Right atrium auricular region (tissue), 2 donors: ENCODE data around the gene PYGO2. TPM values are rescaled to one million over a fixed set of nuclear protein-coding genes. Genes with fewer than 3 reads are reported as not detected.

ENCODE experiments used
- DNase-seq: peaks from one replicate; pipeline ENCODE4 v3.0.0-alpha.2; 2019; ENCODE audit warnings: low spot score
- H3K27ac ChIP-seq, 2 donors: fragments of 200-600 bp; sonication (generic); 1 replicate in 1 of 2; 2 replicates in 1 of 2; pipeline ENCODE4 v1.5.1; 2016 to 2019
- H3K27me3 ChIP-seq, 2 donors: fragments of 200-600 bp; sonication (generic); one replicate each; pipeline versions ENCODE4 v1.5.1 to v1.6.0; 2017 to 2019
- H3K36me3 ChIP-seq: fragments of 200-600 bp; sonication (generic); one replicate; pipeline ENCODE4 v1.5.1; 2016
- H3K4me1 ChIP-seq, 2 donors: fragments of 200-600 bp; sonication (generic); one replicate each; pipeline versions ENCODE4 v1.5.1 to v1.6.0; 2017 to 2019
- H3K4me3 ChIP-seq, 2 donors: fragments of 200-600 bp; sonication (generic); 1 replicate in 1 of 2; 2 replicates in 1 of 2; pipeline ENCODE4 v1.5.1; 2017 to 2019; ENCODE audit warnings: mild to moderate bottlenecking in 1 of 2, moderate library complexity in 1 of 2
- H3K9me3 ChIP-seq, 2 donors: fragments of 200-600 bp; sonication (generic); one replicate each; pipeline ENCODE4 v1.5.1; 2019
- CTCF ChIP-seq, 2 donors: fragments of 200-600 bp; sonication (generic); IDR thresholded peaks; one replicate each; pipeline ENCODE4 v1.5.1; 2019; ENCODE audit warnings: antibody characterized with exemption in 2 of 2
- total RNA-seq, 2 donors: library from RNA; depleted of rRNA; stranded (reverse); fragments of >200 nt; gene quantifications; one replicate each; pipeline ENCODE4 v1.1.0, GENCODE V29; 2016

The PYGO2 gene
- total RNA-seq, 2 donors from 2014 or later, result 13.9 to 18.4 TPM

DNA sequence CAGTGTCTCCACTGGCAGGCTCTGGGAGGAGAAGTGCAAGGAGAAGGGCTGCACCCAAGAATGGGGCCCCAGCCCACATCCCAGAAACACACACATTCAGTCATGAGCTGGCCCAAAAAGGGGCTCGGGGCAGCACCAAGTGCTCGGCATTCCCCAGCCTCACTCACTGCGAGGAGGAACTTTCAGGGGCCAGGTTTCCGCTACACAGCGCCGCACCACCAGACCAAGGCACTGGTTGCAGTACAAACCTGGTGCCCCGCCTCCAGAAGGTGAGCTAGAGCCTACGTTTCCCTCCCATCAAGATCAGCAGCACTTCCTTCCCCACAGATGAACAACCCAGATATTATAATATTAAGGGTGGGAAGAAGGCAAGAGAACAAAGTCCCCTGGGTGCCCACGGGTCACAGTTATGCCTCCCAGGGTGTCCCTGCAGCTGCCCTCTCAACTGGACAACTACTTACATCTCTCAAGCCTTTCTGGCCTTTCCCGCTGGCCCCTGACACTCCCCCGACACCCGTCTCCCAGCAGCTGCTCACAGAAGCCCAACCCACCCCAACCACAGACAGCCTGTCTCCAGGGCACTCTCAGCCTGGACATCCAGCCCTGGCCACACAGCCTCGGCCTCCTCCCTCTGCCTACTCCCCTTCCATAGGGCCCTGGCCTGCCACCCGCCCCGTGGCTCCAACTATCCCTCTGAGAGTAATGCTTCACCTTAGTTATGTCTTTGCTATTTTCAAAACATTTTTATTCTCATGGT, 9.5 kb downstream of the PYGO2 start:
- Histone ChIP-seq H3K4me3 (no peak overlapping the region), H3K9me3 (no peaks in the 10 kb centered on the region), H3K27ac (no peak overlapping the region), H3K27me3 (no peaks in the 10 kb centered on the region), H3K4me1 (peaks cover 0 to 44% of the 10 kb centered on the region in 2 donors), H3K36me3 (peaks cover 16% of the 10 kb centered on the region)
- DNase-seq, result no peak
- no peak for TF ChIP-seq CTCF (IDR thresholded peaks at IDR 0.05)

- H3K9me3 ChIP-seq, result no peaks in the 10 kb centered on the region
- TF ChIP-seq CTCF (IDR thresholded peaks at IDR 0.05), result no peak
- no peak overlapping the region for H3K4me3 ChIP-seq
- peaks cover 22% of the 10 kb centered on the region for H3K36me3 ChIP-seq
- no peak for DNase-seq
- peaks cover 0 to 30% of the 10 kb centered on the region in 2 donors for H3K4me1 ChIP-seq
- no peak overlapping the region for H3K27ac ChIP-seq
- H3K27me3 ChIP-seq, result no peaks in the 10 kb centered on the region
Observed at GRCh38 chr1:154948079-154948478, 13.5 kb downstream of the PYGO2 start.

DNA sequence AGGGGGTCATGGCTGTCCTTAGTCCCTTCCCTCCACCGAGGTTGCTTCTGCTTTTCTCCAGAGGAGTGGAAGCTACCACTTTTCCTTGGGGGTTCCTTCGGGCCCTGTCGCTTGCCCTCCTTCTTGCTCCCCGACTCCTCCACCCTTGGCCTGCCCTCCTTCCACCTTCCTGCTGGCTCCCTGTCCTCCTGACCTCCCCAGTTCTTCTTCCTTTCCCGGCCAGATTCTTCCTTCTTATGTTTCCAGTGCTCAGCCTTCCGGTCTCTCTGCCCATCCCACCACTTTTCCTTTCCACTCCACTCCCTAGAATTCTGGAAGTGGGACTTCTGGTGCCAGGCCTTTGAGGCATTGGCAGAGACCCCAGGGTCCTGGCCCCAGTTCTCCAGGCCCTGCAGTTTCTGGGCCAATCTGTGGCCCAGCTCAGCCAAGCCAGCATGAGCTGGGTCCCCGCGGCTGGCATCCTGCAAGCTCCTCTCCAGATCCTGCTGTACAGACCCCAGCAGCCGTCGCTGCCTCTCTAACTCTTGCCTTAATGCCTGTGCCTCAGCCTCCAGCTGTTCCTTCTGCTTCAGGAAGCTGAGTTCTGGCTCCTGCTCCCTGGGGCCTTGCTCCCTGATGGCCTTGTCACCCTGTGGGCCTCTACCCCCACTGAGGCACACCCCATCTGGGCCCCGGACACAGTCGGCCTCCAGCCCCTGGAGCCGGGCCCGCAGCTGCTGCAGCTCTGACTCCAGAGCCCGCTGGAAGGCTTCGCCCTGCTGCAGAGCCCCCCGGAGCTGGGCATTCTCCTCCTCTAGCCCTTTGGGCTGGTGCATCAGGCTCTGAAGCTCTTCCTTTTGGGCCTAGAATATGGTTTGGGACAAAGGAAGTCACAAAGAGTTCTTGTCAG, 15.4 kb downstream of the PYGO2 start:
- Histone ChIP-seq H3K27me3 (no peaks in the 10 kb centered on the region), H3K4me3 (no peak overlapping the region), H3K9me3 (no peaks in the 10 kb centered on the region), H3K36me3 (peaks cover 19% of the 10 kb centered on the region), H3K4me1 (peaks cover 0 to 32% of the 10 kb centered on the region in 2 donors), H3K27ac (no peak overlapping the region)
- no peak for DNase-seq
- no peak for TF ChIP-seq CTCF (IDR thresholded peaks at IDR 0.05)

DNA sequence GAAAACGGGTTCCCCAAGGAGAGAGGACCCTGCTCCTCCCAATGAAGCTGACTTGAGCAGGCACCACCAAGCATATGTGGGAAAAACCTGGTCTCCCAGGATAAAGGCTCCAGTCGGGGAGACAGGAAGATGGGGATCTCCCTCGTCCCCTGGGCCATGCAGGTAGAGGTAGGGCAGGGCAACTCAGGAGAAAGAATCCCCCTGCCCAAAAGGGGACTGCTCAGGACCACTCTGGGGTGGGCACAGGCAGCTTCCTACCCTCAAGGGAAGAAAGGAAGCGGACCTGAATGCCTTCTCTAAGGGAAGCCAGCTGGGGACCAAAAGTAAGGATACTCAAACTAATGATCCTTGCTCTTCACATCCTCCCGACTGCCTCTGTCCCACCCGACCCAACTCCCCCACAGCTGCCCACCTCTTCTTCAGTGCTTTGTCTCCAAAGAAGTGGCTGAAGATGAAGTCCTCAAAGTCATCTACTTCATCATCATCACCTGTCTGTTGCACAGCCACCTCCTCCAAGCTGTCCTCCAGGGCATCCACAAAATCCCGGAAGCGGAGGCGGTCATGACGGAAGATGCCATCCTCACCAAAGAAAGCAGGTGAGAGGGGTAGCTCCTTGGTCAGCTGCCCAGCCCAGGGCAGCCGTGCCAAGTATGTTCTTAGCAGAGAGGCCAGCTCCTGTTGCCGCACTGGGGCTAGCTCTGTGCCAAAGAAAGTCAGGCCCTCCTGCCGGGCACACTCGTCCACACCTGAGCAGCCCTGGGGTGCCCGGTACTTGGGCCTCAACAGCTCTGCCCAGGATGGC, 16.2 kb downstream of the PYGO2 start:
- H3K27me3 ChIP-seq, result no peaks in the 10 kb centered on the region
- peaks cover 15% of the 10 kb centered on the region for H3K36me3 ChIP-seq
- DNase-seq, result no peak
- no peaks in the 10 kb centered on the region for H3K9me3 ChIP-seq
- no peak for TF ChIP-seq CTCF (IDR thresholded peaks at IDR 0.05)
- peak overlapping the region; percentile 60 to 66 for H3K27ac ChIP-seq
- H3K4me3 ChIP-seq, result no peak overlapping the region
- H3K4me1 ChIP-seq, result peaks cover 0 to 40% of the 10 kb centered on the region in 2 donors

DNA sequence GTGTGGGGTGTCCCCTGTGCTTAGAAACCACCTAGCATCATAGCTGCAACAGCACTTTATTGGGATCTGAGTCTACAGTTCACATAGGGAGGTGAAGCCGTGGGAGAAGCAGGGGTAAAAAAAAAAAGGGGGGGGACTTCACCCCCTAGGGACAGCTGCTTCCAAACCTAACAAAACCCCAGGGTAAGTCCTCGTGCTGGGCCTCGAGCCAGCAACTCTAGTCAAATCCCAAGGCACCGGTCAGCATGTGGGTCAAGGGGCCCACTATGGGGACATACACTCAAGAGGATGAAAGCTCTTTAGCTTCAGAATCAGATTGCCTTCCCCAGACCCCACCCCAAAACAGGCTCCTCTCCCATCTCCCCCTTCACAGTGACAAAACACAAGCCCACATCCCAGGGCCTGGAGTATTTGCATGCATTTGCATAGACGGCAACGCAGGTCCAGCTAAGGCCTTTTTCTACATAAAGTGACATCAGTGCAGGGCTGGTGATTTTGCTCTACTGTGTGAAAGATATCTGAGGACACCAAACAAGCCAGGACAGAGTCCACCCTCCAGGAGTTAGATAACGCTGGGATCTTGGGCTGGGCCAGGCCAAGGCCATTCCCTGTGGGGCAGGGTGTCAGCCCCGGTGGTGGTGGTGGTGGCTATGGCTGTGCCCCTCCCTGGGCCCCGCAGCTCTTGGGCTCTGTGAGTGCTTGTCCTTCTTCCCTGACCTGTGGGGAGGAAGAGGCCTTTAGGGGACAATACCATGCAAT, 17.0 kb downstream of the PYGO2 start:
- no peak for TF ChIP-seq CTCF (IDR thresholded peaks at IDR 0.05)
- DNase-seq, result no peak

More for the DNA sequence above, 17.0 kb downstream of the PYGO2 start:
- Histone ChIP-seq H3K36me3 (peaks cover 15% of the 10 kb centered on the region), H3K27me3 (no peaks in the 10 kb centered on the region), H3K27ac (peak overlapping the region; percentile 60 to 66), H3K9me3 (no peaks in the 10 kb centered on the region), H3K4me3 (no peak overlapping the region), H3K4me1 (peaks cover 0 to 48% of the 10 kb centered on the region in 2 donors)
